Ascending aorta (tissue), 2 donors: Measurements from ENCODE around the gene CCDC141. TPM values are rescaled to one million over a fixed set of nuclear protein-coding genes. Genes with fewer than 3 reads are reported as not detected.

Experiments
- DNase-seq, 2 donors: peaks; one replicate each; pipeline ENCODE4 v3.0.0-alpha.2; 2019; ENCODE audit warnings: low spot score in 2 of 2
- H3K27ac ChIP-seq, 2 donors: fragments of 200-600 bp; sonication (generic); one replicate each; pipeline ENCODE4 v1.5.1; 2016 to 2017; ENCODE audit warnings: mild to moderate bottlenecking in 1 of 2
- H3K27me3 ChIP-seq: fragments of 200-600 bp; sonication (generic); one replicate; pipeline ENCODE4 v1.5.1; 2017
- H3K36me3 ChIP-seq, 2 donors: fragments of 200-600 bp; sonication (generic); one replicate each; pipeline ENCODE4 v1.5.1; 2016
- H3K4me1 ChIP-seq, 2 donors: fragments of 200-600 bp; sonication (generic); one replicate each; pipeline ENCODE4 v1.5.1; 2016 to 2017; ENCODE audit warnings: mild to moderate bottlenecking in 1 of 2
- H3K4me3 ChIP-seq, 2 donors: fragments of 200-600 bp; sonication (generic); one replicate each; pipeline ENCODE4 v1.5.1; 2016 to 2017; ENCODE audit warnings: mild to moderate bottlenecking in 1 of 2
- H3K9me3 ChIP-seq, 2 donors: fragments of 200-600 bp; sonication (generic); one replicate each; pipeline ENCODE4 v1.5.1; 2016
- CTCF ChIP-seq, 3 experiments: fragments of 200-600 bp in 2 of 3; fragments of 450-650 bp in 1 of 3; sonication (generic) in 2 of 3; IDR thresholded peaks; one replicate each; pipeline ENCODE4 v1.5.1; 2016 to 2019; ENCODE audit warnings: antibody characterized with exemption in 3 of 3, mild to moderate bottlenecking in 1 of 3, moderate library complexity in 1 of 3
- intact Hi-C: fragments of 100-400 bp; cut with DNase I; formaldehyde crosslinking; loops from one replicate; pipeline ENCODE4 v1.15.1; 2023
- total RNA-seq: library from RNA; depleted of rRNA; stranded (reverse); fragments of >200 nt; gene quantifications from one replicate; pipeline ENCODE4 v1.1.0, GENCODE V29; 2016

The CCDC141 gene
- total RNA-seq, 1 donor from 2014 or later: 2.0 TPM

DNA sequence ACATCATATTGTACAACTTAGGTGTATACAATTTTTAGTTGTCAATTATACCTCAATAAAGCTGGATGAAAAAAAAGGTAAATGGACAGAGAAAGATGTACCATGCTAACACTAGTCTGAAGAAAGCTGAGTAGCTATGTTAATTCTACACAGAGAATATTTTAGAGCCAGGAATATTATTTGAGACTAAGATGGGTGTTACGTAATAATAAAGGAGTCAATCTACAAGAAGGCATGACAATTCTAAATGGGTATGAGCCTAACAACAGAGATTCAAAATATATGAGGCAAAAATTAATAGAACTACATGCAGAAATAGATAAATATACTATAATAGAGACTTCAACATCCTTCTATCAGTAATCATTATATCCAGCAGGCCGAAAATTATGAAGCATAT, 69.1 kb downstream of the CCDC141 start:
- Histone ChIP-seq H3K36me3 (no peaks in the 10 kb centered on the region), H3K4me1 (no peaks in the 10 kb centered on the region), H3K4me3 (no peak overlapping the region), H3K27ac (no peak overlapping the region), H3K27me3 (no peaks in the 10 kb centered on the region), H3K9me3 (no peaks in the 10 kb centered on the region)
- no peak for TF ChIP-seq CTCF (IDR thresholded peaks at IDR 0.05)
- intact Hi-C loops: no loop called here
- no peak for DNase-seq

GRCh38 chr2:178978667-178979066, 71.3 kb downstream of the CCDC141 start:
- Histone ChIP-seq H3K27ac (no peak overlapping the region), H3K9me3 (no peaks in the 10 kb centered on the region), H3K4me3 (no peak overlapping the region), H3K4me1 (no peaks in the 10 kb centered on the region), H3K27me3 (no peaks in the 10 kb centered on the region), H3K36me3 (no peaks in the 10 kb centered on the region)
- DNase-seq: no peak
- no peak for TF ChIP-seq CTCF (IDR thresholded peaks at IDR 0.05)
- intact Hi-C loops: no loop called here

DNA sequence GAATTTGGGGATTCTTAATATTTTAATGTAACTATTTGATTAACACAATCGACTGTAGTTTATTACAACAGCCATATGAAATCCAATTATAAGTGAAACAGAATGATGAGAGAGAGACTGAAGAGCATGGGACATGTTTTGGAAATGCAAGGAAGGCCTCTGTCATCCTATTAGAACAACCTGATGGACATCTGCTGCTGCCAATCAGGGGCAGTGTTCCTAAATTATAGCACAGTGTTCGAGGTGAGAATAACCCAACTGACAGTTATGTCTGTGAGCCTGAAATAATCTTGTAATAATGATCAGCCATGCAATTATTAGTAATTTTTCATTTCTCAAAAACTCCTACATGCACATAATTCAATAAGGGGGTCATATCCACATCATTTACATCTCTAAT, 73.6 kb downstream of the CCDC141 start:
- intact Hi-C loops: no loop called here
- Histone ChIP-seq H3K27ac (no peak overlapping the region), H3K4me3 (no peak overlapping the region), H3K4me1 (no peaks in the 10 kb centered on the region), H3K27me3 (no peaks in the 10 kb centered on the region), H3K36me3 (no peaks in the 10 kb centered on the region), H3K9me3 (no peaks in the 10 kb centered on the region)
- TF ChIP-seq CTCF (IDR thresholded peaks at IDR 0.05): no peak
- DNase-seq: no peak

- H3K9me3 ChIP-seq: no peaks in the 10 kb centered on the region
- no peak overlapping the region for H3K27ac ChIP-seq
- H3K4me3 ChIP-seq: no peak overlapping the region
- TF ChIP-seq CTCF (IDR thresholded peaks at IDR 0.05): no peak
- intact Hi-C loops: no loop called here
- no peaks in the 10 kb centered on the region for H3K27me3 ChIP-seq
- no peak for DNase-seq
- H3K36me3 ChIP-seq: no peaks in the 10 kb centered on the region
- no peaks in the 10 kb centered on the region for H3K4me1 ChIP-seq
Observed at GRCh38 chr2:178962805-178963433, 87.0 kb downstream of the CCDC141 start.

GRCh38 chr2:178962152-178962551, 87.8 kb downstream of the CCDC141 start:
- no peak overlapping the region for H3K27ac ChIP-seq
- no peaks in the 10 kb centered on the region for H3K4me1 ChIP-seq
- H3K9me3 ChIP-seq: no peaks in the 10 kb centered on the region
- no peaks in the 10 kb centered on the region for H3K27me3 ChIP-seq
- no peak for TF ChIP-seq CTCF (IDR thresholded peaks at IDR 0.05)
- DNase-seq: no peak
- no peak overlapping the region for H3K4me3 ChIP-seq
- intact Hi-C loops: no loop called here
- no peaks in the 10 kb centered on the region for H3K36me3 ChIP-seq

DNA sequence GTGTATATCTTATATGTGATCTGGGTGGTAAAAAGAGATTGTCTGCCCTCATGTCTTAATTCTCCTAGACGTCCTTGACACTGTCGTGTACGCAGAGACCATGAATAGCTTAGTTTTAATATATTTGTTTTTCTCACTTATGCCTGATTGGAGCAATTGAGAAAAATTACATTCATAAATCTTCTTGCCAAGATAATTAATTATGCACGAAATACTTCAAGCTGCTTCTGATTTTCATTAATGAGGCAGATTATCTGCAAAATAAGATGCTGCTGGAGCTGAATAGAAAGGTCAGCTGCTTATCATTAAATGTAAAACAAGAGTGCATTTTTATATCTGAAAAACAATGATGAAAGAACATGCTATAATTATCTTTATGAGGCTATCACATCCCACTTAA, 95.9 kb downstream of the CCDC141 start:
- no peaks in the 10 kb centered on the region for H3K36me3 ChIP-seq
- TF ChIP-seq CTCF (IDR thresholded peaks at IDR 0.05): no peak
- intact Hi-C loops: no loop called here
- no peak for DNase-seq
- H3K4me3 ChIP-seq: no peak overlapping the region
- no peaks in the 10 kb centered on the region for H3K9me3 ChIP-seq
- H3K4me1 ChIP-seq: no peaks in the 10 kb centered on the region
- no peak overlapping the region for H3K27ac ChIP-seq
- no peaks in the 10 kb centered on the region for H3K27me3 ChIP-seq
